Spleen (tissue), 7 donors: ENCODE measurements around the gene BTN3A1.

Experiments
- CTCF ChIP-seq, 11 experiments: fragments of 200-600 bp in 7 of 11; fragments of 450-650 bp in 4 of 11; sonication (generic) in 4 of 11; IDR thresholded peaks in 8 of 11; conservative IDR thresholded peaks in 3 of 11; 1 replicate in 7 of 11; 2 replicates in 4 of 11; pipeline versions ENCODE4 v1.4.0 to v1.8.0; 2016 to 2021; ENCODE audit warnings: antibody characterized with exemption in 11 of 11, inconsistent platforms in 4 of 11, mild to moderate bottlenecking in 1 of 11
- POLR2AphosphoS5 ChIP-seq, 3 donors: sonication (generic); formaldehyde crosslinking; IDR thresholded peaks; one replicate each; pipeline ENCODE4 v1.5.1; 2017; ENCODE audit warnings: antibody characterized with exemption in 3 of 3
- donor health status: DM: no; HTN: no; CAD: no; lungs with moderate emphysema.
- donor health status: DM: no; HTN: no; CAD: no.
- donor health status: DM: no; HTN: no; CAD: no.

GRCh38 chr6:26388441-26388840, 13.6 kb upstream of the BTN3A1 start:
- TF ChIP-seq CTCF (IDR thresholded peaks at IDR 0.05 in 8 of 11, conservative IDR thresholded peaks at IDR 0.05 in 3 of 11), result no peak
- TF ChIP-seq POLR2AphosphoS5 (IDR thresholded peaks at IDR 0.05), result no peak
